Left renal pelvis (tissue), 4 donors: ENCODE measurements around the gene TMEM225B. TPM values are rescaled to one million over a fixed set of nuclear protein-coding genes. Genes with fewer than 3 reads are reported as not detected.
"Not testable (repeated sequence)": the region's sequence is repeated elsewhere in the genome, so short reads cannot be mapped to it uniquely, and the experiment has no call there.

Experiments
- DNase-seq, 4 donors: peaks; one replicate each; pipeline ENCODE4 v3.0.0-alpha.2; 2013; ENCODE audit warnings: low read depth in 4 of 4, low spot score in 3 of 4
- polyA plus RNA-seq, 4 donors: library from polyadenylated mRNA; unstranded; fragments of 120-200 nt; gene quantifications; one replicate each; pipeline ENCODE4 v1.2.1, GENCODE V29; 2013; ENCODE audit not compliant: insufficient read length in 4 of 4

Gene TMEM225B
- polyA plus RNA-seq, 4 donors, result 2.0 to 3.0 (median 2.5) TPM

DNA sequence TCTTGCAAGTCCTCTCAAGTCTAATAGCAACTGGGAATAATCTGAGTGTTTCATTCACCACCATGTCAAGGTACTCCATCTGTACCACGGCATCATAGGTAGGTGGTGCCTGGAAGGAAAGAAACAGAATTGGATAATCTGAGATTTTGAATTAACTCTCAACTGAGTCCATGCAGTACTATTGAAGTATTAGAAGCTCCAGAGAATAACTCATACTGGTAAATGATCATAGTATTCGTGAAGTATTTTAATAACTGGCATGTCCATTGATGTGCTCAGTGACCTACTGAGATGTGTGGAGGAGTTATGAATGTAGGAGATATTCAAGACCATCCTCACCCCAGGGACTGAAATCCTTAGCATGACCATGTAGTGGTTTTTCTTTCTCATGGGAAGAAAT is 54.6 kb downstream of the TMEM225B start:
- no peak for DNase-seq

- not testable (repeated sequence) for DNase-seq
Measured at GRCh38 chr7:99653269-99653668, 55.2 kb downstream of the TMEM225B start.

GRCh38 chr7:99653754-99654153 is 55.7 kb downstream of the TMEM225B start:
- no peak for DNase-seq

- not testable (repeated sequence) for DNase-seq
Measured at GRCh38 chr7:99654626-99655025, 56.6 kb downstream of the TMEM225B start.

DNA sequence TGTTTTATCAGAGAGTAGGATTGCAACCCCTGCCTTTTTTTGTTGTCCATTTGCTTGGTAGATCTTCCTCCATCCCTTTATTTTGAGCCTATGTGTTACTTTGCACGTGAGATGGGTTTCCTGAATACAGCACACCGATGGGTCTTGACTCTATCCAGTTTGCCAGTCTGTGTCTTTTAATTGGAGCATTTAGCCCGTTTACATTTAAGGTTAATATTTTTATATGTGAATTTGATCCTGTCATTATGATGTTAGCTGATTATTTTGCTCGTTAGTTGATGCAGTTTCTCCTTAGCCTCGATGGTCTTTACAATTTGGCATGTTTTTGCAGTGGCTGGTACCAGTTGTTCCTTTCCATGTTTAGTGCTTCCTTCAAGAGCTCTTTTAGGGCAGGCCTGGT is 59.8 kb downstream of the TMEM225B start:
- not testable (repeated sequence) for DNase-seq

Other genes with a start within 250 kb of the TMEM225B start
- 10 to 100 TPM; 26.5 to 47.6 (median 34.2) TPM for gene ARPC1B, start 223.5 kb upstream of the TMEM225B start, polyA plus RNA-seq
- gene PDAP1, start 189.7 kb upstream of the TMEM225B start, polyA plus RNA-seq, result 100 to 1,000 TPM; 114 to 140 (median 137) TPM
- gene BUD31, start 189.3 kb upstream of the TMEM225B start, polyA plus RNA-seq, result 100 to 1,000 TPM in 3 of 4 donors, 10 to 100 TPM in 1; 94.8 to 124 (median 108) TPM
- gene PTCD1, start 159.5 kb upstream of the TMEM225B start, polyA plus RNA-seq, result 1 to 10 TPM; 3.9 to 6.9 (median 4.6) TPM
- gene CPSF4, start 159.3 kb upstream of the TMEM225B start, polyA plus RNA-seq, result 10 to 100 TPM; 24.0 to 42.7 (median 29.2) TPM
- 100 to 1,000 TPM; 275 to 470 (median 437) TPM for gene ATP5MF, start 132.1 kb upstream of the TMEM225B start, polyA plus RNA-seq
- 10 to 100 TPM; 20.2 to 55.7 (median 27.9) TPM for gene ZNF789, start 125.4 kb upstream of the TMEM225B start, polyA plus RNA-seq
- 10 to 100 TPM; 11.6 to 18.6 (median 15.2) TPM for gene ZNF394, start 98.0 kb upstream of the TMEM225B start, polyA plus RNA-seq
- gene ZKSCAN5, start 93.6 kb upstream of the TMEM225B start, polyA plus RNA-seq, result 10 to 100 TPM; 14.3 to 16.9 (median 15.0) TPM
- gene FAM200A, start 46.2 kb upstream of the TMEM225B start, polyA plus RNA-seq, result 10 to 100 TPM; 13.0 to 17.7 (median 15.0) TPM
- 100 to 1,000 TPM in 1 of 4 donors, 10 to 100 TPM in 3; 71.2 to 100 (median 78.3) TPM for gene ZNF655, start 39.6 kb upstream of the TMEM225B start, polyA plus RNA-seq
- 10 to 100 TPM; 19.5 to 22.9 (median 19.6) TPM for gene ZSCAN25, start 18.7 kb downstream of the TMEM225B start, polyA plus RNA-seq
- 1 to 10 TPM; 1.6 to 3.0 (median 1.8) TPM for gene CYP3A5, start 81.7 kb downstream of the TMEM225B start, polyA plus RNA-seq
- 10 to 100 TPM in 1 of 4 donors, 1 to 10 TPM in 1, under 1 TPM in 2; 0.42 to 14.2 (median 1.1) TPM for gene CYP3A7, start 136.9 kb downstream of the TMEM225B start, polyA plus RNA-seq
- under 1 TPM; 0.11 to 0.26 (median 0.16) TPM for gene CYP3A4, start 185.9 kb downstream of the TMEM225B start, polyA plus RNA-seq
- gene CYP3A43, start 229.7 kb downstream of the TMEM225B start, polyA plus RNA-seq, result under 1 TPM; 0.15 to 0.79 (median 0.33) TPM